GM12875 (cell line): ENCODE measurements around the gene SKP2.

Source experiments
- H3K4me3 ChIP-seq: one replicate; pipeline ENCODE4 v1.5.1; 2011; ENCODE audit warnings: low read depth, low read length, control low read depth
- TF ChIP-seq, protein P1 (sequence below): IDR thresholded peaks from 2 replicates; pipeline ENCODE4 v1.5.1; 2011; ENCODE audit warnings: low read depth, mild to moderate bottlenecking, control low read depth, inconsistent platforms, low read length, moderate library complexity, borderline replicate concordance; ENCODE audit not compliant: insufficient read depth

Gene SKP2

DNA sequence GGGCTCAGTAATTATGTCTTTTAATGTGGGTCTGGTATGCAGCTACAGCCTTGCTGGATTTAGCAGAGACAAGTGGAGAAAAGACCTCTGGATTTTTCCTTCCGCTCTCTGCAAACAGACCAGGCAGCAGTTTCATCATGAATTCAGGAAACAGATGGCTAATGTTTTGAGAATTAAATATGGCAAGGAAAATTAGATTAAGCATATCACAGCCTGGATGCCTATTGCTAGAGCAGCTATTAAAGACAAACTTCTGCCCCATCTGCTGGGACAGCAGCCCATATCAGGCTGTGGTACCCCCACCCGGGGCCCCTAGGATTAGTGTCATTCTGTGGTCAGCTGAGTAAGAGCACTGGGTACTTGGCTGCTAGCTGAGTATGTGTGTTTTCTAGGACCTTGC is 6.2 kb downstream of the SKP2 start:
- no peak overlapping the region for H3K4me3 ChIP-seq
- TF ChIP-seq, protein P1, sequence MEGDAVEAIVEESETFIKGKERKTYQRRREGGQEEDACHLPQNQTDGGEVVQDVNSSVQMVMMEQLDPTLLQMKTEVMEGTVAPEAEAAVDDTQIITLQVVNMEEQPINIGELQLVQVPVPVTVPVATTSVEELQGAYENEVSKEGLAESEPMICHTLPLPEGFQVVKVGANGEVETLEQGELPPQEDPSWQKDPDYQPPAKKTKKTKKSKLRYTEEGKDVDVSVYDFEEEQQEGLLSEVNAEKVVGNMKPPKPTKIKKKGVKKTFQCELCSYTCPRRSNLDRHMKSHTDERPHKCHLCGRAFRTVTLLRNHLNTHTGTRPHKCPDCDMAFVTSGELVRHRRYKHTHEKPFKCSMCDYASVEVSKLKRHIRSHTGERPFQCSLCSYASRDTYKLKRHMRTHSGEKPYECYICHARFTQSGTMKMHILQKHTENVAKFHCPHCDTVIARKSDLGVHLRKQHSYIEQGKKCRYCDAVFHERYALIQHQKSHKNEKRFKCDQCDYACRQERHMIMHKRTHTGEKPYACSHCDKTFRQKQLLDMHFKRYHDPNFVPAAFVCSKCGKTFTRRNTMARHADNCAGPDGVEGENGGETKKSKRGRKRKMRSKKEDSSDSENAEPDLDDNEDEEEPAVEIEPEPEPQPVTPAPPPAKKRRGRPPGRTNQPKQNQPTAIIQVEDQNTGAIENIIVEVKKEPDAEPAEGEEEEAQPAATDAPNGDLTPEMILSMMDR: no peak

DNA sequence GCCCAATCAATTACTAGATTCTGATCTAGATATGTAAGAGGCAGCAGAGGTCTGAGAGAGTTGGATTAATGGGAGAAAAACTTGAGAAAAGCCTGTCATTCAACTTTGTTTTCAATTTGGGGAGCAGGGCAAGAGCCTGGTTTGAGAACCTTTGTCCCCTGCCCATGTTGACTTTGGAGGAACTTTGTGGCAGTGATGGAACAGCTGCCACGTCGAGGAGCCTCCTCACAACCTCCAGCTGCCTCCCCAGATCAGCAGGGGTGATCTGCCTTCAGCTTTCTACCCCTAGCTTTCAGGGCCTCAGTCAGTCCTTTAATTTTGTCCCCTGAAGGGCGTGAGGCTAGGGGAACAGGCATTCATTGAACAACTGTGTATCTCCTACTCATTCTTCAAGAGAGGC is 8.7 kb downstream of the SKP2 start:
- TF ChIP-seq, protein P1: no peak

DNA sequence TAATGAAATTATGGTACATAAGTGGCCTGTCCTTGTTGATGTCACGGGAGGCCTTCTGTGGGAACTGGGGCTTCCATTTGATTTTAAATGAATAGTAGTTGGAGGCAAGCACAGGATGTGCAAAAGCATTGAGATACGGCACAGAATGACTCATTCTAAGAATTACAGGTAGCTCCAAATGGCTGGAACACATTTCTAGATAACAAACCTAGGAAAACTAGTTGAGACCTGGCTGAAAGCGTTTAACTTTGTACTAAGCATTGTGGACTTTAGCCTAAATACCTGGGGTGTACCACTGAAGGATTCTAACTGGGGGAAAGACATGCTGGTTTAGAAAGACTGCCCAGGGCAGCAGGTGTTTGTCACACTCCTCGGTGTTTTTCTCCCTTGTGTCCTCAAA is 9.4 kb downstream of the SKP2 start:
- H3K4me3 ChIP-seq: no peak overlapping the region
- TF ChIP-seq, protein P1: no peak

More for the DNA sequence above, 8.7 kb downstream of the SKP2 start:
- no peak overlapping the region for H3K4me3 ChIP-seq

DNA sequence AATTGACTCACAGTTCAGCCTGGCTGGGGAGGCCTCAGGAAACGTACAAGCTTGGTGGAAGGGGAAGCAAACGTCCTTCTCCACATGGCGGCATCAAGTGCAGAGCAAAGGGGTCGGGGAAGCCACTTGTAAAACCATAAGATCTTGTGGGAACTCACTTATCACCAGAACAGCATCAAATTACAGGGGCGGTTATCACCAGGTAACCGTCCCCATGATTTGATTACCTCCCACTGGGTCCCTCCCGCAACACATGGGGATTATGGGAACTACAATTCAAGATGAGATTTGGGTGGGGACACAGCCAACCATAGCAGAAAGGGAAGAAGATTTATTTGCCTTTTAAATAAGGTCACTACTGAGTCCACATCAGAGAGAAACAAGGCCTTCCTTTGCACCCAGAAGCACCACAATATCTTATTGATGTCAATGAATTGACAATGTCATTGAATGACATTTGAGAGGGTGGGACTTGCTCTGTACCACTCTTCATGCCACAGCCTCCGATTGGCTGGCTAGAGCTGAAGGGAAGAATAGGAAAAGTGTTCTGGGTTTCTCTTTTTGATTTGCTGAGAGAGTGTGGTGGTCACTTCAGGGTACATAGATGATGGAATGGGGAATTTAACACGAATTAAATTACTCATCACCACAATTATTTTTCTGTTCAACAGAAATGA is 11.0 kb downstream of the SKP2 start:
- no peak overlapping the region for H3K4me3 ChIP-seq
- TF ChIP-seq, protein P1: no peak

DNA sequence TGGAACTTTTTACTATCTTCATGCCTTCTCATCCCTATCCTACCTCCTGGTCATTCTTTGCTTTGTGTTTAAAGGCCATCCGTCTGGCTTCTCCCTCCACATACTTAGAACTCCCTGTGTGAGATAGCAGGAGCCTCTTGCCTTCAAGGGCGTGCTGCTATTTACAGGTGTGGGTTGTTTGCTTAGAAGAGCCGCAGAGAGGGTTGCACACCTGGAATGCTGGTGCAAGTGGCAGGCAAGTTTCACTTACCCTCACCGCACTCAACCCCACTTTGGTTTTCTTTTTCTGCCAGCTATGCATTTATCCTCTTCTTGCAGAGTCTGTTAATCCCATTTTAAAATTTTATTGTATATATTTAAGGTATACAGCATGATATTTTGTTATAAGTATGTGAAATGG is 12.6 kb downstream of the SKP2 start:
- TF ChIP-seq, protein P1: no peak
- H3K4me3 ChIP-seq: no peak overlapping the region

DNA sequence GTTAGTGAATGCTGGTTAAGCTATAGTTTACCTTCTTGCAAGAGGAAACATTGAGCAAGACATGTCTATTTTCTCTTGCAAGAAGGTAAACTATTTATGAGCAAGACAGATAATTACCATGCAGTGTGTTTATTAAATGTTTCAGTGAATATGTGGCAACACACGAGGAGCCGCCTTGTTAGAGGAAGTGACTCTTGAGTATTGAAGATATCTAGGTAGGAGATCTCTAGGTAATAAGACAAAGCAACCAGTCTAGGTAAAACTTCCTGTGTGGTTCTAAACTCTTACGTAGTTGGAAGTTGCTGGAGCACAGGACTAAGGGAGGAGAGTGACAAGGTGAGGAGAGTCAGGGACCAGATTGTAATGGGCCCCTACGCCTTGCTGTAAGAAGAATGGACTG is 16.8 kb downstream of the SKP2 start:
- TF ChIP-seq, protein P1: no peak
- H3K4me3 ChIP-seq: no peak overlapping the region

DNA sequence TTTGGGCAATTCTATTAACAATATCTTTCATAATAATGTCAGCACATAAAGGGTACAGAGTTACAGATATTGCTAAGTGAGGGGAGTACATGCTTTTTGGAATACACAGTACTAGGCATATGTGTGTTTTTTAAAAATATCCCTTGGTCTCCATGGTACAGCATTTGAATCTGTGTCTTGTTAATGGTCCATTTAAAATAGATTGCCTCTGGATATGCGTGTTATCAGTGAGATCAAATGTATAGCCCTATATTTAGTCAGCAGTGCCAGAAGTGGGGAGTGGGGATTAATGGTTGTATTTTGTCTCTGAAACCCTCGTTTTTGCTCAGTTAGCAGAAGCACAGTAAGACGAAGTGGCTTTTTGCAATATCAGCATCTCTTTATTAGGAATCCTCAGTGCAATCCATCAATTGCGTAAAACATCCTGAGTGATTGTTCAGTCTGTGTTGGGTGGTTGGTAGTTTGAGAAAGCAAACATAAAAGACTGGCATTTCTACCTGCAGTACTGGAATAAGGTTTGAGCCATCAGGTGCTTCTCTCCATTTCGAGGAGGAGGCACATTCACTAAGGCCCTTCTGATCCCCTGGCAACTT is 19.0 kb downstream of the SKP2 start:
- H3K4me3 ChIP-seq: no peak overlapping the region
- TF ChIP-seq, protein P1: no peak
